Activated CD4-positive, alpha-beta T cell treated with anti-CD3 and anti-CD28 coated beads, Interleukin-2, amount 10 ng/mL, durations not matched to agents 7 days and 5 days (primary cell): Measurements from ENCODE around the gene GGA1. TPM values are rescaled to one million over a fixed set of nuclear protein-coding genes. Genes with fewer than 3 reads are reported as not detected.

ENCODE experiments used
- CTCF ChIA-PET: fragments of 350-600 bp; sonication (Branson Sonifier 250); formaldehyde crosslinking; loops from one replicate; lab custom pipeline; 2021; ENCODE audit warnings: antibody characterized with exemption; lab: Charles Lee
- POLR2A ChIA-PET: fragments of 350-600 bp; sonication (Branson Sonifier 250); formaldehyde crosslinking; loops from one replicate; lab custom pipeline; 2021; ENCODE audit warnings: antibody characterized with exemption; lab: Charles Lee
- DNase-seq: peaks from one replicate; pipeline ENCODE4 v3.0.0-alpha.2; 2020
- H3K27ac Mint-ChIP-seq: one replicate; pipeline ENCODE4 v1.8.0; 2021; ENCODE audit warnings: mild to moderate bottlenecking, moderate library complexity, mixed read lengths
- H3K27me3 Mint-ChIP-seq: one replicate; pipeline ENCODE4 v1.8.0; 2021; ENCODE audit warnings: mixed read lengths
- H3K36me3 Mint-ChIP-seq: one replicate; pipeline ENCODE4 v1.8.0; 2021; ENCODE audit warnings: low read depth, mixed read lengths
- H3K4me1 Mint-ChIP-seq: one replicate; pipeline ENCODE4 v1.8.0; 2021; ENCODE audit warnings: mixed read lengths
- H3K4me3 Mint-ChIP-seq: one replicate; pipeline ENCODE4 v1.8.0; 2021; ENCODE audit warnings: mild to moderate bottlenecking, moderate library complexity, mixed read lengths
- H3K9me3 Mint-ChIP-seq: one replicate; pipeline ENCODE4 v1.8.0; 2021; ENCODE audit warnings: mixed read lengths
- total RNA-seq, 2 experiments: library from RNA; stranded (reverse); gene quantifications; one replicate each; pipeline ENCODE4 v1.2.3, GENCODE V29; 2021

The GGA1 gene
- total RNA-seq, 2 experiments from 2014 or later: 58.5 to 62.8 TPM

GRCh38 chr22:37627545-37627944 lies 18.9 kb downstream of the GGA1 start:
- CTCF ChIA-PET: interaction anchor here (1.0 to 12.6 kb wide), 5 partner anchors 9 to 54 kb away, joined by 4 to 127 read pairs (median 10); partner anchors contain the start of genes GGA1 and SH3BP1
- Mint-ChIP-seq H3K36me3 (peaks cover 14% of the 10 kb centered on the region), H3K27ac (peak overlapping the region; percentile 89), H3K9me3 (no peaks in the 10 kb centered on the region), H3K4me1 (peaks cover 60% of the 10 kb centered on the region), H3K4me3 (peak overlapping the region; percentile 44), H3K27me3 (no peaks in the 10 kb centered on the region)
- POLR2A ChIA-PET: interaction anchor here (0.9 to 1.4 kb wide), 2 partner anchors 9 to 16 kb away, joined by 4 to 5 read pairs; no protein-coding TSS in a partner anchor
- DNase-seq: peak; percentile 73

- Mint-ChIP-seq H3K9me3 (no peaks in the 10 kb centered on the region), H3K27ac (peak overlapping the region; percentile 89), H3K27me3 (no peaks in the 10 kb centered on the region), H3K36me3 (peaks cover 12% of the 10 kb centered on the region), H3K4me3 (no peak overlapping the region), H3K4me1 (peaks cover 69% of the 10 kb centered on the region)
- ChIA-PET CTCF (interaction anchor here (0.5 to 12.6 kb wide), 7 partner anchors 9 to 67 kb away, joined by 3 to 127 read pairs (median 4); partner anchors contain the start of genes GGA1 and SH3BP1), POLR2A (no interaction called here)
- DNase-seq: no peak
Observed at GRCh38 chr22:37628830-37629229, 20.2 kb downstream of the GGA1 start.

DNA sequence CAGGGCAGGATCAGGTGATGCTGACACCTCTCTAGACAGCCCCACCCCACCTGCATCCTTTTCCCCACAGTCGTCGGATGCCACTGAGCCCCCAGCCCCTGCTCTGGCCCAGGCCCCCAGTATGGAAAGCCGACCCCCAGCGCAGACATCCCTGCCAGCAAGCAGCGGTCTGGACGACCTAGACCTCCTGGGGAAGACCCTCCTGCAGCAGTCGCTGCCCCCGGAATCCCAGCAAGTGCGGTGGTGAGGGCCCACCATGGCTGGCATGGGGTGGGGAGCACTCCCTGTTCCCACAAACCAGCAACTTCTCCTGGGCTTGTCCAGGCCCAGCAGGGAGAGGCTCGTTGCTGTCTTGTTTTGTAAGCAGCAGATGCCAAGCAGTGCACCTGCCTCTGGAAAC lies 21.3 kb downstream of the GGA1 start:
- ChIA-PET CTCF (interaction anchor here (1.1 to 12.6 kb wide), 4 partner anchors 13 to 51 kb away, joined by 4 to 127 read pairs (median 8); partner anchors contain the start of genes PDXP and SH3BP1), POLR2A (no interaction called here)
- Mint-ChIP-seq H3K27me3 (no peaks in the 10 kb centered on the region), H3K4me3 (no peak overlapping the region), H3K36me3 (peaks cover 12% of the 10 kb centered on the region), H3K9me3 (no peaks in the 10 kb centered on the region), H3K4me1 (peaks cover 75% of the 10 kb centered on the region), H3K27ac (peak overlapping the region; percentile 31)
- no peak for DNase-seq

DNA sequence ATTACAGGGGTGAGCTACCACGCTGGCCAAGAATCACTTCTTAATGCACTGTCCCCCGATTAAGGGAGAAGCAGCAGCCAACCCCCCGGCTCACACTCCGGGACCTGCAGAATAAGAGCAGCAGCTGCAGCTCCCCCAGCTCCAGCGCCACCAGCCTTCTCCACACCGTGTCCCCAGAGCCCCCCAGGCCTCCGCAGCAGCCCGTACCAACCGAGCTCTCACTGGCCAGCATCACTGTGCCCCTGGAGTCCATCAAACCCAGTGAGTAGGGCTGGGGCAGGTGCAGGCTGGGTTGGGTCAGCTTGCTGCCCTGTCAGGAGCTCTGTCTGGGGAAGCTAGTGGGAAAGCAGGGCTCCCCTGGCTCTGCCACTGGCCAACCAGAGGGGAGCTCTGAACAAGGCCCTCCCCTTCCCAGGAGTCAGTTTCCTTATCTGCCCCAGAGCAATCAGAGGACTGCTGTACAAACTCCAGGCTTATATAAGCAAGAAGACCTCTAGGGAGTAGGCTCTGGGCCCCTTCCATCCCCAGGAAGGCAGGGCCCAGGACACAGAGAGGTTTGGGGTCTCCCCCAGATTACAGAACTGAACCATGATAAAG lies 22.3 kb downstream of the GGA1 start:
- no peak for DNase-seq
- no peak overlapping the region for H3K4me3 Mint-ChIP-seq
- ChIA-PET CTCF (interaction anchor here (0.5 to 12.6 kb wide), 9 partner anchors 11 to 1128 kb away, joined by 3 to 127 read pairs (median 4); partner anchors contain the start of genes GGA1, PDXP and SH3BP1), POLR2A (no interaction called here)
- peak overlapping the region; percentile 83 for H3K27ac Mint-ChIP-seq
- peaks cover 76% of the 10 kb centered on the region for H3K4me1 Mint-ChIP-seq
- no peaks in the 10 kb centered on the region for H3K9me3 Mint-ChIP-seq
- H3K36me3 Mint-ChIP-seq: peaks cover 6% of the 10 kb centered on the region
- H3K27me3 Mint-ChIP-seq: no peaks in the 10 kb centered on the region

- H3K4me1 Mint-ChIP-seq: peaks cover 76% of the 10 kb centered on the region
- H3K4me3 Mint-ChIP-seq: peak overlapping the region; percentile 45
- H3K36me3 Mint-ChIP-seq: peaks cover 11% of the 10 kb centered on the region
- POLR2A ChIA-PET: interaction anchor here (0.6 to 0.8 kb wide), 2 partner anchors 11 to 19 kb away, joined by 3 read pairs; no protein-coding TSS in a partner anchor
- CTCF ChIA-PET: interaction anchor here (0.5 to 12.6 kb wide), 8 partner anchors 11 to 64 kb away, joined by 3 to 127 read pairs (median 4); partner anchors contain the start of genes PDXP and SH3BP1
- peak overlapping the region; percentile 83 for H3K27ac Mint-ChIP-seq
- no peaks in the 10 kb centered on the region for H3K9me3 Mint-ChIP-seq
- H3K27me3 Mint-ChIP-seq: no peaks in the 10 kb centered on the region
- DNase-seq: peak; percentile 25
Observed at GRCh38 chr22:37631448-37632173, 23.0 kb downstream of the GGA1 start.

- H3K27ac Mint-ChIP-seq: peak overlapping the region; percentile 96
- H3K36me3 Mint-ChIP-seq: peaks cover 12% of the 10 kb centered on the region
- CTCF ChIA-PET: interaction anchor here (0.6 to 12.6 kb wide), 13 partner anchors 8 to 137 kb away, joined by 3 to 127 read pairs (median 5); partner anchors contain the start of genes GGA1, PDXP and SH3BP1
- DNase-seq: no peak
- peak overlapping the region; percentile 45 for H3K4me3 Mint-ChIP-seq
- peaks cover 76% of the 10 kb centered on the region for H3K4me1 Mint-ChIP-seq
- H3K27me3 Mint-ChIP-seq: no peaks in the 10 kb centered on the region
- no peaks in the 10 kb centered on the region for H3K9me3 Mint-ChIP-seq
- POLR2A ChIA-PET: interaction anchor here (0.6 to 0.8 kb wide), 2 partner anchors 10 to 20 kb away, joined by 3 read pairs; no protein-coding TSS in a partner anchor
Observed at GRCh38 chr22:37632174-37633088, 23.8 kb downstream of the GGA1 start.

GRCh38 chr22:37633089-37633624 lies 24.5 kb downstream of the GGA1 start:
- H3K4me1 Mint-ChIP-seq: peaks cover 77% of the 10 kb centered on the region
- ChIA-PET POLR2A (no interaction called here), CTCF (interaction anchor here (0.6 to 12.6 kb wide), 15 partner anchors 9 to 136 kb away, joined by 3 to 127 read pairs (median 4); partner anchors contain the start of genes GGA1, NOL12, PDXP and SH3BP1)
- DNase-seq: peak; percentile 33
- no peaks in the 10 kb centered on the region for H3K27me3 Mint-ChIP-seq
- H3K27ac Mint-ChIP-seq: peak overlapping the region; percentile 96
- H3K36me3 Mint-ChIP-seq: peaks cover 13% of the 10 kb centered on the region
- no peaks in the 10 kb centered on the region for H3K9me3 Mint-ChIP-seq
- peak overlapping the region; percentile 39 for H3K4me3 Mint-ChIP-seq

GRCh38 chr22:37633625-37634416 lies 25.2 kb downstream of the GGA1 start:
- H3K4me1 Mint-ChIP-seq: peaks cover 77% of the 10 kb centered on the region

GRCh38 chr22:37634417-37634924 lies 25.8 kb downstream of the GGA1 start:
- Mint-ChIP-seq H3K4me3 (peak overlapping the region; percentile 41), H3K27ac (peak overlapping the region; percentile 96), H3K4me1 (peaks cover 74% of the 10 kb centered on the region), H3K9me3 (no peaks in the 10 kb centered on the region), H3K27me3 (no peaks in the 10 kb centered on the region), H3K36me3 (peaks cover 16% of the 10 kb centered on the region)
- POLR2A ChIA-PET: no interaction called here
- CTCF ChIA-PET: interaction anchor here (1.1 to 12.6 kb wide), 8 partner anchors 8 to 47 kb away, joined by 3 to 127 read pairs (median 8); partner anchors contain the start of genes PDXP and SH3BP1
- no peak for DNase-seq

More at GRCh38 chr22:37633625-37634416, 25.2 kb downstream of the GGA1 start:
- Mint-ChIP-seq H3K27ac (peak overlapping the region; percentile 96), H3K9me3 (no peaks in the 10 kb centered on the region), H3K27me3 (no peaks in the 10 kb centered on the region), H3K4me3 (peak overlapping the region; percentile 41), H3K36me3 (peaks cover 15% of the 10 kb centered on the region)
- peak; percentile 62 for DNase-seq
- CTCF ChIA-PET: interaction anchor here (0.6 to 12.6 kb wide), 14 partner anchors 9 to 1682 kb away, joined by 3 to 127 read pairs (median 6); partner anchors contain the start of genes GGA1, NOL12, PDXP and SH3BP1
- POLR2A ChIA-PET: no interaction called here

DNA sequence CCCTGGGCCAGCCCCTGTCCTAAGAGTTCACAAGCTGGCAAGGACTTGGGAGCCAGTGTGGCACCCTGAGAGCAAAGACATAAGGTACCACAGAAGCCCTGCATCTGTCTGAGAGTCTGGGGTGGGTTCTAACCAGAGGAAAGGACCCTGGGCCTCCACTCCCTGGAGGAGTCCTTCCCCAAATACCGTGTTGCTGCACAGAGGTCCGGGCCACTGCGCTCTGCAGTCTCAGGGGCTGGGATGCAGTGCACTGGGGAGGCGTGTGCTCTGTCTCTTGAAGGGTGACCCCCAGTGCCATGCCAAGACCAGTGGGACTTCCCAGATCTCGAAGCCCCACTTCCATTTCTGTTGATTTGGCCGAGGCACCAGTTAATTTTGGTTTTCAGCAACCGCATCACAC lies 26.5 kb downstream of the GGA1 start:
- CTCF ChIA-PET: interaction anchor here (1.1 to 12.6 kb wide), 5 partner anchors 8 to 46 kb away, joined by 3 to 127 read pairs (median 9); partner anchors contain the start of gene SH3BP1
- DNase-seq: no peak
- Mint-ChIP-seq H3K27me3 (no peaks in the 10 kb centered on the region), H3K9me3 (no peaks in the 10 kb centered on the region), H3K36me3 (peaks cover 16% of the 10 kb centered on the region), H3K4me3 (peak overlapping the region; percentile 41), H3K4me1 (peaks cover 74% of the 10 kb centered on the region), H3K27ac (peak overlapping the region; percentile 96)
- POLR2A ChIA-PET: no interaction called here
